DND-41 (cell line): ENCODE measurements around the gene SYNE1.
"Not testable (repeated sequence)": the region's sequence is repeated elsewhere in the genome, so short reads cannot be mapped to it uniquely, and the experiment has no call there.

ENCODE experiments used
- EZH2 ChIP-seq: IDR thresholded peaks from 3 replicates; pipeline ENCODE4 v1.6.1; 2012; ENCODE audit warnings: borderline replicate concordance, low read depth, mild to moderate bottlenecking, moderate library complexity, low read length, inconsistent platforms; ENCODE audit not compliant: severe bottlenecking
- TF ChIP-seq, protein P1 (sequence below): IDR thresholded peaks from 2 replicates; pipeline ENCODE4 v1.5.1; 2012; ENCODE audit warnings: borderline replicate concordance, low read length, moderate library complexity, mild to moderate bottlenecking; ENCODE audit not compliant: poor library complexity, severe bottlenecking; ENCODE audit errors: extremely low read depth

GRCh38 chr6:152646732-152647131 lies 9.6 kb upstream of the SYNE1 start:
- not testable (repeated sequence) for TF ChIP-seq EZH2
- TF ChIP-seq, protein P1, sequence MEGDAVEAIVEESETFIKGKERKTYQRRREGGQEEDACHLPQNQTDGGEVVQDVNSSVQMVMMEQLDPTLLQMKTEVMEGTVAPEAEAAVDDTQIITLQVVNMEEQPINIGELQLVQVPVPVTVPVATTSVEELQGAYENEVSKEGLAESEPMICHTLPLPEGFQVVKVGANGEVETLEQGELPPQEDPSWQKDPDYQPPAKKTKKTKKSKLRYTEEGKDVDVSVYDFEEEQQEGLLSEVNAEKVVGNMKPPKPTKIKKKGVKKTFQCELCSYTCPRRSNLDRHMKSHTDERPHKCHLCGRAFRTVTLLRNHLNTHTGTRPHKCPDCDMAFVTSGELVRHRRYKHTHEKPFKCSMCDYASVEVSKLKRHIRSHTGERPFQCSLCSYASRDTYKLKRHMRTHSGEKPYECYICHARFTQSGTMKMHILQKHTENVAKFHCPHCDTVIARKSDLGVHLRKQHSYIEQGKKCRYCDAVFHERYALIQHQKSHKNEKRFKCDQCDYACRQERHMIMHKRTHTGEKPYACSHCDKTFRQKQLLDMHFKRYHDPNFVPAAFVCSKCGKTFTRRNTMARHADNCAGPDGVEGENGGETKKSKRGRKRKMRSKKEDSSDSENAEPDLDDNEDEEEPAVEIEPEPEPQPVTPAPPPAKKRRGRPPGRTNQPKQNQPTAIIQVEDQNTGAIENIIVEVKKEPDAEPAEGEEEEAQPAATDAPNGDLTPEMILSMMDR: not testable (repeated sequence)
